IMR-90 (cell line): ENCODE measurements around the gene SLC66A2. TPM values are rescaled to one million over a fixed set of nuclear protein-coding genes. Genes with fewer than 3 reads are reported as not detected.

Experiments used
- ATAC-seq: fragments of 200-7000 bp; cut with Tn5 transposase; 2 replicates; pipeline ENCODE4 v1.9.1; 2020; ENCODE audit warnings: low read depth, mild to moderate bottlenecking, moderate library complexity
- BruUV-seq: library from RNA; stranded (reverse); fragments of 400-500 nt; replicated peaks from 2 replicates; lab custom pipeline; 2021; lab: Mats Ljungman, UMichigan
- CTCF ChIA-PET: fragments of 300-600 bp; formaldehyde crosslinking; extraction: SDS; loops from one replicate; lab custom pipeline; 2021; ENCODE audit warnings: antibody characterized with exemption; lab: Yijun Ruan, JAX
- POLR2A ChIA-PET: fragments of 300-600 bp; sonication (Branson Sonifier 250); formaldehyde crosslinking; loops from one replicate; lab custom pipeline; 2022; ENCODE audit warnings: antibody characterized with exemption; ENCODE audit not compliant: unreplicated experiment; lab: Charles Lee
- DNase-seq: peaks from one replicate; pipeline ENCODE4 v3.0.0; 2013
- H2AFZ ChIP-seq: replicated peaks from 2 replicates; pipeline ENCODE3; 2013; ENCODE audit warnings: low read length, mild to moderate bottlenecking; ENCODE audit not compliant: poor library complexity
- H2AK5ac ChIP-seq: 2 replicates; pipeline ENCODE4 v1.6.1; 2013; ENCODE audit warnings: low read depth, low read length, inconsistent platforms
- H2AK9ac ChIP-seq: replicated peaks from 2 replicates; pipeline ENCODE3; 2013; ENCODE audit warnings: mild to moderate bottlenecking, low read depth, low read length, moderate library complexity; ENCODE audit not compliant: poor library complexity
- H2BK120ac ChIP-seq: 2 replicates; pipeline ENCODE4 v1.6.1; 2013; ENCODE audit warnings: low read depth, low read length, inconsistent platforms
- H2BK15ac ChIP-seq: 3 replicates; pipeline ENCODE4 v1.6.1; 2013; ENCODE audit warnings: low read depth, low read length, inconsistent platforms
- H2BK20ac ChIP-seq: 2 replicates; pipeline ENCODE4 v1.6.1; 2013; ENCODE audit warnings: low read depth, mild to moderate bottlenecking, inconsistent platforms, low read length, moderate library complexity
- H2BK5ac ChIP-seq: 2 replicates; pipeline ENCODE4 v1.6.1; 2013; ENCODE audit warnings: mild to moderate bottlenecking, low read depth, low read length, inconsistent platforms; ENCODE audit not compliant: poor library complexity, severe bottlenecking
- H3K14ac ChIP-seq: replicated peaks from 2 replicates; pipeline ENCODE4 v1.6.1; 2013; ENCODE audit warnings: low read depth, low read length, inconsistent platforms
- H3K18ac ChIP-seq: 2 replicates; pipeline ENCODE4 v1.6.1; 2013; ENCODE audit warnings: low read depth, low read length, control low read depth
- H3K23ac ChIP-seq: 2 replicates; pipeline ENCODE4 v1.6.1; 2013; ENCODE audit warnings: low read depth, low read length, inconsistent platforms
- H3K27ac ChIP-seq: 2 replicates; pipeline ENCODE4 v1.5.1; 2013; ENCODE audit warnings: mild to moderate bottlenecking, control low read depth, low read length; ENCODE audit not compliant: insufficient read depth
- H3K27me3 ChIP-seq: 2 replicates; pipeline ENCODE4 v1.6.1; 2013; ENCODE audit warnings: low read length; ENCODE audit not compliant: control insufficient read depth, insufficient read depth
- H3K36me3 ChIP-seq: 2 replicates; pipeline ENCODE4 v1.6.1; 2013; ENCODE audit warnings: low read length, mixed read lengths; ENCODE audit not compliant: control insufficient read depth, insufficient read depth
- H3K4ac ChIP-seq: 2 replicates; pipeline ENCODE4 v1.6.1; 2013; ENCODE audit warnings: low read depth, low read length, inconsistent platforms
- H3K4me1 ChIP-seq: 2 replicates; pipeline ENCODE4 v1.6.1; 2013; ENCODE audit warnings: low read length, mixed read lengths; ENCODE audit not compliant: control insufficient read depth, insufficient read depth
- H3K4me2 ChIP-seq: 2 replicates; pipeline ENCODE4 v1.6.1; 2013; ENCODE audit warnings: low read depth, mild to moderate bottlenecking, control low read depth, low read length, moderate library complexity
- H3K4me3 ChIP-seq: 2 replicates; pipeline ENCODE4 v1.5.1; 2013; ENCODE audit warnings: low read depth, mild to moderate bottlenecking, control low read depth, low read length, moderate library complexity; ENCODE audit not compliant: insufficient read depth
- H3K56ac ChIP-seq: 2 replicates; pipeline ENCODE4 v1.6.1; 2013; ENCODE audit warnings: low read length, inconsistent platforms; ENCODE audit not compliant: insufficient read depth; ENCODE audit errors: extremely low read depth
- H3K79me1 ChIP-seq, 2 experiments: 2 replicates each; pipeline ENCODE4 v1.6.1; 2013; ENCODE audit warnings: low read length in 2 of 2, inconsistent platforms in 1 of 2, low read depth in 1 of 2
- H3K9ac ChIP-seq: 2 replicates; pipeline ENCODE4 v1.6.1; 2013; ENCODE audit warnings: low read depth, low read length, control low read depth
- H3K9me1 ChIP-seq: 2 replicates; pipeline ENCODE4 v1.6.1; 2013; ENCODE audit warnings: low read length, inconsistent platforms; ENCODE audit not compliant: insufficient read depth
- H3K9me3 ChIP-seq: 2 replicates; pipeline ENCODE4 v1.6.1; 2013; ENCODE audit warnings: low read length; ENCODE audit not compliant: control insufficient read depth, insufficient read depth
- H4K20me1 ChIP-seq: 2 replicates; pipeline ENCODE4 v1.6.1; 2013; ENCODE audit warnings: low read length, inconsistent platforms; ENCODE audit not compliant: insufficient read depth
- H4K5ac ChIP-seq: 2 replicates; pipeline ENCODE4 v1.6.1; 2013; ENCODE audit warnings: mild to moderate bottlenecking, low read depth, low read length, control low read depth
- H4K8ac ChIP-seq, 2 experiments: 2 replicates each; pipeline ENCODE4 v1.6.1; 2013; ENCODE audit warnings: low read depth in 2 of 2, low read length in 2 of 2, control low read depth in 1 of 2, inconsistent platforms in 1 of 2
- H4K91ac ChIP-seq: 2 replicates; pipeline ENCODE4 v1.6.1; 2013; ENCODE audit warnings: low read depth, low read length, inconsistent platforms; ENCODE audit not compliant: insufficient read depth
- BHLHE40 ChIP-seq: fragments of 150-350 bp; IDR thresholded peaks from 2 replicates; pipeline ENCODE4 v1.6.1; 2016; ENCODE audit warnings: mild to moderate bottlenecking, low read depth, low read length
- CEBPB ChIP-seq: IDR thresholded peaks from 2 replicates; pipeline ENCODE4 v1.6.1; 2012; ENCODE audit warnings: low read depth, low read length, improper control_type of control experiment
- CHD1 ChIP-seq: IDR thresholded peaks from 2 replicates; pipeline ENCODE4 v1.6.1; 2012; ENCODE audit warnings: low read depth, low read length, improper control_type of control experiment
- FOS ChIP-seq: fragments of 150-350 bp; IDR thresholded peaks from 2 replicates; pipeline ENCODE4 v1.6.1; 2016; ENCODE audit warnings: low read depth, low read length
- MAFK ChIP-seq: IDR thresholded peaks from 2 replicates; pipeline ENCODE4 v1.6.1; 2012; ENCODE audit warnings: low read depth, low read length, improper control_type of control experiment
- MAZ ChIP-seq: IDR thresholded peaks from 2 replicates; pipeline ENCODE4 v1.6.1; 2012; ENCODE audit warnings: low read depth, mild to moderate bottlenecking, low read length, improper control_type of control experiment, moderate library complexity, borderline replicate concordance
- MXI1 ChIP-seq: IDR thresholded peaks from 2 replicates; pipeline ENCODE4 v1.6.1; 2012; ENCODE audit warnings: low read depth, mild to moderate bottlenecking, low read length, moderate library complexity, borderline replicate concordance
- NFE2L2 ChIP-seq: fragments of 150-350 bp; IDR thresholded peaks from 2 replicates; pipeline ENCODE4 v1.6.1; 2016; ENCODE audit warnings: low read depth, mild to moderate bottlenecking, low read length
- POLR2A ChIP-seq: IDR thresholded peaks from 2 replicates; pipeline ENCODE4 v1.6.1; 2012; ENCODE audit warnings: mild to moderate bottlenecking, low read depth, low read length
- RAD21 ChIP-seq: IDR thresholded peaks from 2 replicates; pipeline ENCODE4 v1.6.1; 2012; ENCODE audit warnings: low read length, improper control_type of control experiment
- RCOR1 ChIP-seq: IDR thresholded peaks from 2 replicates; pipeline ENCODE4 v1.6.1; 2012; ENCODE audit warnings: mild to moderate bottlenecking, low read length, improper control_type of control experiment; ENCODE audit not compliant: insufficient replicate concordance
- RFX5 ChIP-seq: IDR thresholded peaks from 2 replicates; pipeline ENCODE4 v1.8.0; 2012; ENCODE audit warnings: low read depth, mild to moderate bottlenecking, low read length, moderate library complexity
- SMC3 ChIP-seq: fragments of 150-350 bp; IDR thresholded peaks from 2 replicates; pipeline ENCODE4 v1.6.1; 2016; ENCODE audit warnings: low read depth, mild to moderate bottlenecking, antibody characterized with exemption, low read length, moderate library complexity
- WGBS, 2 experiments: methylation state at CpG; one replicate each; pipeline versions ENCODE4 v1.1.5 to v1.1.7; 2013; ENCODE audit warnings: missing lambda C conversion rate in 2 of 2; ENCODE audit not compliant: insufficient read length in 1 of 2; ENCODE audit errors: extremely low coverage in 2 of 2; 5-methylcytosine and 5-hydroxymethylcytosine counted together
- dilution Hi-C: fragments of 300-500 bp; cut with HindIII; formaldehyde crosslinking; loops from one replicate; pipeline ENCODE4 v1.14.3; 2018; ENCODE audit warnings: low sequenced_read_pairs; ENCODE audit not compliant: unreplicated experiment
- in situ Hi-C: fragments of 300-500 bp; cut with MboI; formaldehyde crosslinking; loops from 3 replicates; pipeline ENCODE4 v1.14.3; 2019; ENCODE audit warnings: low sequenced_read_pairs, inconsistent platforms, mixed read lengths
- intact Hi-C: fragments of 100-400 bp; cut with micrococcal nuclease; formaldehyde crosslinking; loops from 2 replicates; pipeline ENCODE4 v1.10.0; 2022
- polyA plus RNA-seq, 3 experiments: library from polyadenylated mRNA; depleted of rRNA; stranded (reverse); fragments of >200 nt; gene quantifications; 2 replicates each; pipeline ENCODE4 v1.2.3, GENCODE V29; 2012; ENCODE audit warnings: low replicate concordance in 1 of 3
- total RNA-seq: library from RNA; depleted of rRNA; stranded (reverse); fragments of >200 nt; gene quantifications from 2 replicates; pipeline ENCODE4 v1.2.3, GENCODE V29; 2012
- TF ChIP-seq, protein P1 (sequence below): fragments of 150-350 bp; IDR thresholded peaks from 2 replicates; pipeline ENCODE4 v1.6.1; 2017; ENCODE audit warnings: mild to moderate bottlenecking, antibody characterized with exemption, low read length, low read depth
- TF ChIP-seq, protein P2 (sequence below): conservative IDR thresholded peaks from 2 replicates; pipeline ENCODE4 v1.5.1; 2012; ENCODE audit warnings: mild to moderate bottlenecking, low read depth, low read length, improper control_type of control experiment
- TF ChIP-seq, protein P3 (sequence below): fragments of 150-350 bp; IDR thresholded peaks from 2 replicates; pipeline ENCODE4 v1.6.1; 2016; ENCODE audit warnings: low read depth, mild to moderate bottlenecking, low read length, moderate library complexity, borderline replicate concordance

SLC66A2 gene
- total and polyA plus RNA-seq, 2 of the 4 experiments (the other 2 are of a cell fraction) = 17.6 to 23.5 TPM

DNA sequence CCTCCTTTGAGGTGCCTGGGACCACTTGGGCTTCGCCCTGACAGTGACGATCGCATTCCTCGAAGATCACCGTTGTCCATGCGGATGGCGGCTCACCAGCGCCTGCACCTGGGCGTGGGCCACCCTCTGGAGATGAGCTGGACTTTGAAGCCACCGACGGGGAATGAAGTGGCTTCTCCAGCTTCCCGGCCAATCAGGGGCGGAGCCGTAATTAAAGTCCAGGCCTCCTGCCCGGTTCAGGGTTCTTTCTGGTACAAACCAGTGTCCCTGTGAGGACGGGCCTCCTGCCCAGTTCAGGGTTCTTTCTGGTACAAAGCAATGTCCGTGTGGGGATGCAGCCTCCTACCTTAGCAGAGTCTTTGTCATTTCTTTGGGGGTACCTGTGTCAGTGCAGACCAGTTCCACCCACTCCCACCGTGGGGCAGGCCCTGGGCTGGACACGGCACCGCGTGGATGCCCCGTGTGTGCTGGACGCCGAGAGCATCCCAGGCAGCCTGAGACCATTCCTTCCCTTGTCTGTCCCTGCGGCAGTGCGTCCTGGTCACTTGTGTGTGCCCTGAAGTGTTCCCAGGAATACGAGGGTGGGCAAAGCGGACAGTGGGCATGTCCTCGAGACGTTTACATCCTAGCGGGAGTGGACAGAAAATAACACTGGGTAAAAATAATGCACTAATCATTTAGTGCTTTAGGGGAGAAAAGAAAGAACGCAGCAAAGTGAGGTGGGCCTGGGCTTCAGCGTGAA, 98.7 kb downstream of the SLC66A2 start:
- Histone ChIP-seq H2AK5ac (no peak overlapping the region), H3K9ac (no peak overlapping the region), H3K4me1 (peaks cover 2% of the 10 kb centered on the region; the same call in 1 of the 2 replicates), H3K4ac (no peak overlapping the region), H3K27ac (no peak overlapping the region), H3K18ac (no peak overlapping the region), H2BK5ac (no peak overlapping the region), H2AFZ (peak overlapping the region; percentile 28), H3K4me2 (no peak overlapping the region), H3K9me3 (no peaks in the 10 kb centered on the region), H3K56ac (no peak overlapping the region), H2BK120ac (no peak overlapping the region), H3K23ac (no peak overlapping the region), H4K5ac (no peak overlapping the region), H2AK9ac (no peak overlapping the region), H4K8ac (no peak overlapping the region), H3K36me3 (no peaks in the 10 kb centered on the region), H3K79me1 (no peaks in the 10 kb centered on the region), H3K4me3 (no peak overlapping the region), H3K9me1 (peaks cover 3% of the 10 kb centered on the region), H4K91ac (no peak overlapping the region), H2BK15ac (no peak overlapping the region), H2BK20ac (no peak overlapping the region), H4K20me1 (no peaks in the 10 kb centered on the region), H3K27me3 (no peaks in the 10 kb centered on the region), H3K14ac (no peak overlapping the region)
- no peak for ATAC-seq
- TF ChIP-seq MXI1 (no peak), RCOR1 (no peak), CEBPB (no peak), CHD1 (no peak), MAZ (no peak), POLR2A (no peak), RFX5 (no peak), SMC3 (no peak), RAD21 (no peak), NFE2L2 (no peak), MAFK (no peak), FOS (no peak), BHLHE40 (no peak)
- TF ChIP-seq, protein P1, sequence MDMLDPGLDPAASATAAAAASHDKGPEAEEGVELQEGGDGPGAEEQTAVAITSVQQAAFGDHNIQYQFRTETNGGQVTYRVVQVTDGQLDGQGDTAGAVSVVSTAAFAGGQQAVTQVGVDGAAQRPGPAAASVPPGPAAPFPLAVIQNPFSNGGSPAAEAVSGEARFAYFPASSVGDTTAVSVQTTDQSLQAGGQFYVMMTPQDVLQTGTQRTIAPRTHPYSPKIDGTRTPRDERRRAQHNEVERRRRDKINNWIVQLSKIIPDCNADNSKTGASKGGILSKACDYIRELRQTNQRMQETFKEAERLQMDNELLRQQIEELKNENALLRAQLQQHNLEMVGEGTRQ = no peak
- TF ChIP-seq, protein P2, sequence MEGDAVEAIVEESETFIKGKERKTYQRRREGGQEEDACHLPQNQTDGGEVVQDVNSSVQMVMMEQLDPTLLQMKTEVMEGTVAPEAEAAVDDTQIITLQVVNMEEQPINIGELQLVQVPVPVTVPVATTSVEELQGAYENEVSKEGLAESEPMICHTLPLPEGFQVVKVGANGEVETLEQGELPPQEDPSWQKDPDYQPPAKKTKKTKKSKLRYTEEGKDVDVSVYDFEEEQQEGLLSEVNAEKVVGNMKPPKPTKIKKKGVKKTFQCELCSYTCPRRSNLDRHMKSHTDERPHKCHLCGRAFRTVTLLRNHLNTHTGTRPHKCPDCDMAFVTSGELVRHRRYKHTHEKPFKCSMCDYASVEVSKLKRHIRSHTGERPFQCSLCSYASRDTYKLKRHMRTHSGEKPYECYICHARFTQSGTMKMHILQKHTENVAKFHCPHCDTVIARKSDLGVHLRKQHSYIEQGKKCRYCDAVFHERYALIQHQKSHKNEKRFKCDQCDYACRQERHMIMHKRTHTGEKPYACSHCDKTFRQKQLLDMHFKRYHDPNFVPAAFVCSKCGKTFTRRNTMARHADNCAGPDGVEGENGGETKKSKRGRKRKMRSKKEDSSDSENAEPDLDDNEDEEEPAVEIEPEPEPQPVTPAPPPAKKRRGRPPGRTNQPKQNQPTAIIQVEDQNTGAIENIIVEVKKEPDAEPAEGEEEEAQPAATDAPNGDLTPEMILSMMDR = no peak
- TF ChIP-seq, protein P3, sequence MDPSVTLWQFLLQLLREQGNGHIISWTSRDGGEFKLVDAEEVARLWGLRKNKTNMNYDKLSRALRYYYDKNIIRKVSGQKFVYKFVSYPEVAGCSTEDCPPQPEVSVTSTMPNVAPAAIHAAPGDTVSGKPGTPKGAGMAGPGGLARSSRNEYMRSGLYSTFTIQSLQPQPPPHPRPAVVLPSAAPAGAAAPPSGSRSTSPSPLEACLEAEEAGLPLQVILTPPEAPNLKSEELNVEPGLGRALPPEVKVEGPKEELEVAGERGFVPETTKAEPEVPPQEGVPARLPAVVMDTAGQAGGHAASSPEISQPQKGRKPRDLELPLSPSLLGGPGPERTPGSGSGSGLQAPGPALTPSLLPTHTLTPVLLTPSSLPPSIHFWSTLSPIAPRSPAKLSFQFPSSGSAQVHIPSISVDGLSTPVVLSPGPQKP = no peak
- CTCF ChIA-PET = no interaction called here
- BruUV-seq = no TSS peak
- POLR2A ChIA-PET = no interaction called here
- in situ Hi-C loops (no loop called here), dilution Hi-C loops (no loop called here), intact Hi-C loops (no loop called here)
- DNase-seq = no peak
- 86% methylated on average over 19 of the region's 33 CpGs; no CpG with 5 or more reads in 1 of the 2 experiments for WGBS, 2 experiments
